Measurements from ENCODE around the gene CCL17. TPM values are rescaled to one million over a fixed set of nuclear protein-coding genes. Genes with fewer than 3 reads are reported as not detected.

Gene CCL17
- total and polyA plus RNA-seq, 10 of the 15 experiments (the other 5 are each of a cell fraction or from before 2014, with no cell fraction given) = 1.2 to 84.9 (median 34.2) TPM

GRCh38 chr16:57411362-57411976 lies 6.9 kb downstream of the CCL17 start (continued):
- TF ChIP-seq CEBPZ (IDR thresholded peaks at IDR 0.05; ENCODE audit: low read depth, low read length) (no peak), ESRRA (IDR thresholded peaks at IDR 0.05; ENCODE audit: low read length) (no peak), TARDBP (IDR thresholded peaks at IDR 0.05; ENCODE audit: borderline replicate concordance) (no peak), FOS (IDR thresholded peaks at IDR 0.05; ENCODE audit: borderline replicate concordance, extremely low read depth, insufficient read length) (no peak), HSF1 (IDR thresholded peaks at IDR 0.05; ENCODE audit: low read depth, low read length) (peak; percentile 79; the same call in 1 of the 2 replicates), BHLHE40 (IDR thresholded peaks at IDR 0.05; ENCODE audit: borderline replicate concordance in 1 of 2, low read depth in 2 of 2, low read length in 1 of 2) (peak in 1 of 2 experiments; percentile 83; a peak in 2 of 4 replicates), IKZF2 (IDR thresholded peaks at IDR 0.05) (peak; percentile 18 to 23; a peak in 1 of 4 replicates), RAD51 (IDR thresholded peaks at IDR 0.05) (no peak), NRF1 (conservative IDR thresholded peaks at IDR 0.05; ENCODE audit: low read depth, low read length) (no peak), SIN3A (IDR thresholded peaks at IDR 0.05; ENCODE audit: low read depth, low read length) (no peak), NR2C1 (IDR thresholded peaks at IDR 0.05) (no peak), NFYA (IDR thresholded peaks at IDR 0.05; ENCODE audit: borderline replicate concordance, low read depth, low read length) (no peak), NR2C2 (IDR thresholded peaks at IDR 0.05; ENCODE audit: borderline replicate concordance, control insufficient read depth, insufficient read length, low read depth) (no peak), SIX5 (IDR thresholded peaks at IDR 0.05; ENCODE audit: low read depth, low read length, severe bottlenecking) (no peak), TCF3 (IDR thresholded peaks at IDR 0.05; ENCODE audit: borderline replicate concordance, insufficient read depth, low read depth, low read length) (no peak), RCOR1 (conservative IDR thresholded peaks at IDR 0.05; ENCODE audit: low read depth, low read length) (no peak), FOXK2 (IDR thresholded peaks at IDR 0.05) (no peak), SMARCA5 (IDR thresholded peaks at IDR 0.05) (0 out of 2 replicates have a peak, but pooled peaks have one; percentile 35), PAX5 (IDR thresholded peaks at IDR 0.05; ENCODE audit: borderline replicate concordance, low read depth, low read length) (0 out of 2 replicates have a peak, but pooled peaks have one; percentile 24), DPF2 (IDR thresholded peaks at IDR 0.05) (peak; percentile 57; the same call in 1 of the 2 replicates), SMAD5 (IDR thresholded peaks at IDR 0.05; ENCODE audit: low read depth) (no peak), PAX8 (IDR thresholded peaks at IDR 0.05) (no peak)
- TF ChIP-seq, protein P1, sequence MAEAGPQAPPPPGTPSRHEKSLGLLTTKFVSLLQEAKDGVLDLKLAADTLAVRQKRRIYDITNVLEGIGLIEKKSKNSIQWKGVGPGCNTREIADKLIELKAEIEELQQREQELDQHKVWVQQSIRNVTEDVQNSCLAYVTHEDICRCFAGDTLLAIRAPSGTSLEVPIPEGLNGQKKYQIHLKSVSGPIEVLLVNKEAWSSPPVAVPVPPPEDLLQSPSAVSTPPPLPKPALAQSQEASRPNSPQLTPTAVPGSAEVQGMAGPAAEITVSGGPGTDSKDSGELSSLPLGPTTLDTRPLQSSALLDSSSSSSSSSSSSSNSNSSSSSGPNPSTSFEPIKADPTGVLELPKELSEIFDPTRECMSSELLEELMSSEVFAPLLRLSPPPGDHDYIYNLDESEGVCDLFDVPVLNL (IDR thresholded peaks at IDR 0.05; ENCODE audit: low read depth, low read length) = no peak
- TF ChIP-seq, protein P2, sequence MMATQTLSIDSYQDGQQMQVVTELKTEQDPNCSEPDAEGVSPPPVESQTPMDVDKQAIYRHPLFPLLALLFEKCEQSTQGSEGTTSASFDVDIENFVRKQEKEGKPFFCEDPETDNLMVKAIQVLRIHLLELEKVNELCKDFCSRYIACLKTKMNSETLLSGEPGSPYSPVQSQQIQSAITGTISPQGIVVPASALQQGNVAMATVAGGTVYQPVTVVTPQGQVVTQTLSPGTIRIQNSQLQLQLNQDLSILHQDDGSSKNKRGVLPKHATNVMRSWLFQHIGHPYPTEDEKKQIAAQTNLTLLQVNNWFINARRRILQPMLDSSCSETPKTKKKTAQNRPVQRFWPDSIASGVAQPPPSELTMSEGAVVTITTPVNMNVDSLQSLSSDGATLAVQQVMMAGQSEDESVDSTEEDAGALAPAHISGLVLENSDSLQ (IDR thresholded peaks at IDR 0.05) = peak; percentile 54; the same call in 1 of the 2 replicates
- TF ChIP-seq, protein P3, sequence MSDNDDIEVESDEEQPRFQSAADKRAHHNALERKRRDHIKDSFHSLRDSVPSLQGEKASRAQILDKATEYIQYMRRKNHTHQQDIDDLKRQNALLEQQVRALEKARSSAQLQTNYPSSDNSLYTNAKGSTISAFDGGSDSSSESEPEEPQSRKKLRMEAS (IDR thresholded peaks at IDR 0.05; ENCODE audit: low read depth, low read length) = no peak
